ENCODE results near the gene SETD3.

DNA sequence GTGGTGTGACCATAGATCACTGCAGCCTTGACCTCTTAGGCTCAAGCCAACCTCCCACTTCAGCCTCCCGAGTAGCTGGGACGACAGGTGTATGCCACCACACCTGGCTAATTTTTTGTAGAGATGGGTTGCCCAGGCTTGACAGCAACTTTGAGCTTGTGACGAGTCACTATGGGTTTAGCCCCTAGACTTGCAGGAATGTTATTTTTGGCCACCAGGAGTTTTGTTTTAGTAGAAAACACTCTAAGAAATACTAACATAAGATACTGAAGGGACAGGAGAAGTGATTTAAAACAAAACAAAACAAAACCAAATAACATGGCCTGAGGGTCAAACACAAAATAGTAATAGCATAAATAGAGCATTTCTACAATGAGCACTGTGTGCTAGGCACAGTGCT, 26.4 kb downstream of the SETD3 start:
- no peak for TF ChIP-seq POLR2A (IDR thresholded peaks at IDR 0.05)
- TF ChIP-seq, protein P1, sequence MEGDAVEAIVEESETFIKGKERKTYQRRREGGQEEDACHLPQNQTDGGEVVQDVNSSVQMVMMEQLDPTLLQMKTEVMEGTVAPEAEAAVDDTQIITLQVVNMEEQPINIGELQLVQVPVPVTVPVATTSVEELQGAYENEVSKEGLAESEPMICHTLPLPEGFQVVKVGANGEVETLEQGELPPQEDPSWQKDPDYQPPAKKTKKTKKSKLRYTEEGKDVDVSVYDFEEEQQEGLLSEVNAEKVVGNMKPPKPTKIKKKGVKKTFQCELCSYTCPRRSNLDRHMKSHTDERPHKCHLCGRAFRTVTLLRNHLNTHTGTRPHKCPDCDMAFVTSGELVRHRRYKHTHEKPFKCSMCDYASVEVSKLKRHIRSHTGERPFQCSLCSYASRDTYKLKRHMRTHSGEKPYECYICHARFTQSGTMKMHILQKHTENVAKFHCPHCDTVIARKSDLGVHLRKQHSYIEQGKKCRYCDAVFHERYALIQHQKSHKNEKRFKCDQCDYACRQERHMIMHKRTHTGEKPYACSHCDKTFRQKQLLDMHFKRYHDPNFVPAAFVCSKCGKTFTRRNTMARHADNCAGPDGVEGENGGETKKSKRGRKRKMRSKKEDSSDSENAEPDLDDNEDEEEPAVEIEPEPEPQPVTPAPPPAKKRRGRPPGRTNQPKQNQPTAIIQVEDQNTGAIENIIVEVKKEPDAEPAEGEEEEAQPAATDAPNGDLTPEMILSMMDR (IDR thresholded peaks at IDR 0.05) = no peak
